ENCODE results near the gene CD209.
A peak's percentile ranks its signal among the peaks of the same experiment; 100 is the strongest.
"Not testable (repeated sequence)": the region's sequence is repeated elsewhere in the genome, so short reads cannot be mapped to it uniquely, and the experiment has no call there.

Gene CD209

DNA sequence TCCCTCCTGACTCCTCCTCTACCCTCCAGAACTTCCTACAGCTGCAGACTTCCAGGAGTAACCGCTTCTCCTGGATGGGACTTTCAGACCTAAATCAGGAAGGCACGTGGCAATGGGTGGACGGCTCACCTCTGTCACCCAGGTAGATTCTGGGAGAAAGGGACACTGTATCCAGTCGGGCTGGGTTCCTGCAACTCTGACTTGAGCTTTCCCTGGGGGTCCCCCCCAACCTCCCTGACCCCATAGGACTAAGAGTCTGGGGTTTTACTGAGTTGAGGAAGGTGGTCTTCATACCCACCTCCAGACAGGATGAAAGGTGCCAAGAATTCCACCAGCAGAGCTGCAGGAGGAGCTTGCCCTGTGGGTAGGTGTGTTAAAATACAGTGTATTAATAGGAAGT is 20.2 kb upstream of the CD209 start:
- no peak for DNase-seq (ENCODE audit: low read depth)

- DNase-seq (ENCODE audit: low read depth), result no peak
Measured at GRCh38 chr19:7766535-7766934, 19.2 kb upstream of the CD209 start.

DNA sequence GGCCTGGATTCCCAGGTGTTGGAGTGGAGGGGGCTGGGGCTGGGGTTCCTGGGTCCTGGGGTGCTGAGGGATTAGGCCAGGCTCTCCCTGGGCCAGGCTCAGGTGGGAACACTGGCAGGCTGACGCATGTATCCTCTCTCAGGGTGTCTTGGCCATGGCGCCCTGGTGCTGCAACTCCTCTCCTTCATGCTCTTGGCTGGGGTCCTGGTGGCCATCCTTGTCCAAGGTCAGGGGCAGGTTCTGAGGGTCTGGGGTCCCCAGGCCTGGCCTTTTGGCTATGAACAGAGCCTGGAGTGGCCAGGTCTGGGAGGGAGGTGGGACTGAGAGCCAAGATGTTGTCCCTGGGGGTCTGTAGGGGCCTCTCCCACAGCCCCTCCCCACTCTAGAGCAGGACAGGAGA is 17.7 kb upstream of the CD209 start:
- DNase-seq (ENCODE audit: low read depth), result not testable (repeated sequence)

- not testable (repeated sequence) for DNase-seq (ENCODE audit: low read depth)
Measured at GRCh38 chr19:7764157-7764556, 16.8 kb upstream of the CD209 start.

DNA sequence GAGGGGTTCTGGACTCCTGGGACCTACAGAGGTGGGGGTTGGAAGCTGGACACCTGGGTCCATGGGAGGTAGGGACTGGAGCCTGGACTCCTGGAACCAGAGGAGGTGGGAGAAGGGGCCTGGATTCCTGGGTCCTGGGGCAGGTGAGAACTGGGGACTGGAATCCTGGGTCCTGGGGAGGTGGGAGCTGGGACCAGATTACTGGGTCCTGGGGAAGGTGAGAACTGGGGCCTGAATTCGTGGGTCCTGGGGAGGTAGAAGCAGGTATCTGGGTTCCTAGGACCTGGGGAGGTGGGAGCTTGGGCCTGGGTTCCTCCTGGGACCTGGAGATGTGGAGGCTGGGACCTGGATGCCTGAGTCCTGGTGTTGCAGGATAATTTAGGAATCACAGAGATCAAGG is 16.4 kb upstream of the CD209 start:
- DNase-seq (ENCODE audit: low read depth), result no peak

- DNase-seq (ENCODE audit: low read depth), result no peak
Measured at GRCh38 chr19:7762719-7763293, 15.5 kb upstream of the CD209 start, which contains the start of gene CLEC4M. Gene CLEC4M, plus strand, starts transcription at chr19:7763243. Its CDS starts 24 bp downstream, at chr19:7763267.

DNA sequence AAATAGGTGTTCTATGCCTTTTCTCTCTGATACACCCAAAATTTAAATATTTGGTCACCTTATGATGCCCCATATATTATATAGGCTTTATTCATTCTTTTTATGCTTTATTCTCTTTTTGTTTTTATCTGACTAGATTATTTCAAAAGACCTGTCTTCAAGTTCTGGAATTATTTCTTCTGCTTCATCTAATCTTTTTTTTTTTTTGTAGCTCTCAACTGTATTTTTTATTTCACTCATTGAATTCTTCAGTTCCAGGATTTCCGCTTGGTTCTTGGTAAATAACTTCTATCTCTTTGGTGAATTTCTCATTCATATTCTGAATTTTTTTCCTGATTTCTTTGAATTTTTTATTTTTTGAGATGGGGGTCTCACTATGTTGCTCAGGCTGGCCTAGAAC is 11.8 kb upstream of the CD209 start:
- no peak for DNase-seq (ENCODE audit: low read depth)

GRCh38 chr19:7757358-7757757 is 10.0 kb upstream of the CD209 start:
- no peak for DNase-seq (ENCODE audit: low read depth)

DNA sequence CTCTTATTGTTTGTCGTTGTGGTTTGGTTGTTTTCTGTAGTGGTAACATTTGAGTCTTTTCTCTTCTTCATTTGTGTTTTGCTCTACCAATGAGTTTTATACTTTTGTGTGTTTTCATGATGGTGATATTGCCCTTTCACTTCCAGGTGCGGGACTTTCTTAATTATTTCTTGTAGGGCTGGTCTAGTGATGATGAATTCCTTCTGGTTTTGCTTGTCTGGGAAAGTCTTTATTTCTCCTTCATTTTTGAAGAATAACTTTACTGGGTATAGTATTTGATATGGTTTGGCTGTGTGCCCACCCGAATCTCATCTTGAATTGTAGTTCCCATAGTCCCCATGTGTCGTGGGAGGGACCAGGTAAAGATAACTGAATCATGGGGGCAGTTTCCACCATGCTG is 8.9 kb upstream of the CD209 start:
- DNase-seq (ENCODE audit: low read depth), result no peak

- DNase-seq (ENCODE audit: low read depth), result no peak
Measured at GRCh38 chr19:7751157-7751783, 3.9 kb upstream of the CD209 start.

GRCh38 chr19:7748756-7749155 is 1.4 kb upstream of the CD209 start:
- DNase-seq (ENCODE audit: low read depth), result no peak

DNA sequence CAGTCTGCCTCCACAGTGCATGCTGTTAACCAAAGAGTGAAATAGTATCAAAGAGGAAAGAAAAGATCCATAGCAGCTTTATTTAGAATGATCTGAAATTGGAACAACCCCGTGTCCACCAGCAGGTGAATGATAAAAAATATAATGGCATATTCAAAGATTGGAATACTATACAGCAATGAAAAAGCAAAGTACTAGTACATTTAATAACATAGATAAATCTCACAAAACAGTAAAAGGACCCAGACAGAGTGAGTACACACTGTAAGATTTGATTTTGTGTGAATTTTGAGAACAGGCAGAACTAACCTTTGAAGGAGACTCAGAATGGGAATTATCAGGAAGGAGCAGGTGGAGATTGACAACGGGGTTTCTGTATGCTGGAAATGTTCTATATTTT is 837 bp upstream of the CD209 start:
- no peak for DNase-seq (ENCODE audit: low read depth)

GRCh38 chr19:7746306-7746705 is 1.0 kb downstream of the CD209 start:
- not testable (repeated sequence) for DNase-seq (ENCODE audit: low read depth)

GRCh38 chr19:7744871-7745650 is 2.3 kb downstream of the CD209 start:
- no peak for DNase-seq (ENCODE audit: low read depth)

DNA sequence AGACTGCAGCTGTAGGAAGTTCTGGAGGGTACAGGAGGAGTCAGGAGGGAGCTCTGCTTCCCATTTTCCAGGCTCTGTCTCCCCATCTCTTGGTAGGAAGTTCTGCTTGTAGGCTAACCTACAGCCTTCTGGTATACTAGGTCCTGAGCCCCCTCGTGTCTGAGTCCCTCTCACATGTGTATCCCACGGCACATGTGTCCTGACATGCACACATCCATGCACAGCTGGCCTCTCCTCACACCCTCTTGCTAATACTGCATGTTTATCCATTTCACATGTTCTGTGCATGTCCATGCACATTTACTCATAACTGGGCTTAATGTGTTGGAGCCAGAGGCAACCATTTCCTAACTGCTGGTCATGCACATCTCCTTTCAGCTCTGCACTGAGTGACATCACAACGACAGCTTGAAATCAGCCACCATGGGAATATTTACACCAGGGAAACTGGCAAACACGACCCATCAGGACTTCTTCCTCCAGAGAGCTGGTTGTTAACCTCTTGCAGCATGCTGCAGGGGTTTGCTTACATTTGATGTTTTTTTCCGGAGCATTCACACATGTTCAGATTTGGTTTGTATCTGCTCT is 3.0 kb downstream of the CD209 start:
- DNase-seq (ENCODE audit: low read depth), result no peak

- peak; percentile 4 for DNase-seq (ENCODE audit: low read depth)
Measured at GRCh38 chr19:7743425-7743841, 3.9 kb downstream of the CD209 start.

- DNase-seq (ENCODE audit: low read depth), result no peak
Measured at GRCh38 chr19:7742991-7743390, 4.3 kb downstream of the CD209 start.

- no peak for DNase-seq (ENCODE audit: low read depth)
Measured at GRCh38 chr19:7742575-7742974, 4.8 kb downstream of the CD209 start.

- DNase-seq (ENCODE audit: low read depth), result no peak
Measured at GRCh38 chr19:7740682-7741054, 6.7 kb downstream of the CD209 start.

DNA sequence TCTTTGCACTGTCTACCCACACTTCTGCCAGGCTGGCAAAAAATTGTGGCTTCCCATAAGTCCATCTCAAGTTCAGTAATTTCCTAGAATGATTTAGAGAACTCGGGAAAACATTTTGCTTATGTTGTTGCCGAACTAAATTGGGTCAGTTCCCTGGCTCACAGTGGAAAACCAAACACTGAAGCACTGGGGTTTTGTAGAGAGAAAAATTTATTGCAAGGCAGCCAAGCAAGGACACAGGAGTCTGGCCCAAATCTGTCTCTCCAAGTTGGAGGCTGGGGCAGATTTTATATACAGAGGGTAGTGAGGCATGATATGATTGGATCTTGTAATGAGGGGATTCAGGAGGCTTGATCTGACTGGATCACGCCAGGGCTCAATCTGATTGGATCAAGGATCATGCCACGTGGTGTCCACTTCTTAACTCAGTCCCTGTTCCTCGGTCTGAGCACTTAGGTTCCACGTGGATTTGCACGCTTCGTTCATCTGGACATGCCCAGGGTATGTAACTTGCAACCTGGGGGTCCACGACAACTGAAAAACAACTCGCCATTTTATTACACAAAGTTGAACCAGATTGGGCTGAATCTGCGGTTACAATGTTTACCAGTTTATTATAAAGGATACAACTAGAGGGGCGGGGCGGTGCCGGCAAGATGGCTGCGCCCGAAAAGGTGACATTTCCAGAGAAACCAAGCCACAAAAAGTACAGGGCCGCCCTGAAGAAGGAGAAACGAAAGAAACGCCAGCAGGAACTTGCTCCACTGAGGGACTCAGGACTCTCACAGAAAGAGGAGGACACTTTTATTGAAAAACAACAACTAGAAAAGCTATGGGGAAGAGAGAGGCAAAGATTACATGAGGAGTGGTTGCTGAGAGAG is 7.3 kb downstream of the CD209 start:
- DNase-seq (ENCODE audit: low read depth), result no peak

GRCh38 chr19:7739211-7739755 is 8.1 kb downstream of the CD209 start:
- no peak for DNase-seq (ENCODE audit: low read depth)

DNA sequence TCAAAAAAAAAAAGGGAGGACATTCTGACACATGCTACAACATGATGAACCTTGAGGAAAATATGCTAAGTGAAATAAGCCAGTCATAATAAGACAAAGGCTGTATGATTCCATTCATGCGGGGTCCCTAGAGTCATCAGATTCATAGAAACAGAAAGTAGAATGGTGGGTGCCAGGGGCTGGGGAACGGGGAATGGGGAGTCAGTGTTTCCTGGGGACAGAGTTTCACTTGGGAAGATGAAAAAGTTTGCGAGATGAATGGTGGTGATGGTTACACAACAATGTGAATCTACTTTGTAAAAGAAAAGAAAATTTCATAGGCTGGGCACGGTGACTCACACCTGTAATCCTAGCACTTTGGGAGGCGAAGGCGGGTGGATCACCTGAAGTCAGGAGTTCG is 9.3 kb downstream of the CD209 start:
- DNase-seq (ENCODE audit: low read depth), result no peak

Data from stimulated activated CD8-positive, alpha-beta memory T cell treated with anti-CD3 and anti-CD28 coated beads, Interleukin-12 subunit alpha, Interleukin-12 subunit beta, amount 100 ng/mL, for 4 hours (primary cell).